T-helper 17 cell (primary cell): ENCODE results near the gene AMN1. TPM values are rescaled to one million over a fixed set of nuclear protein-coding genes. Genes with fewer than 3 reads are reported as not detected.
A peak's percentile ranks its signal among the peaks of the same experiment; 100 is the strongest.
"Not testable (repeated sequence)": the region's sequence is repeated elsewhere in the genome, so short reads cannot be mapped to it uniquely, and the experiment has no call there.

Experiments
- ATAC-seq: fragments of 150-1000 bp; cut with Tn5 transposase; 2 replicates; pipeline ENCODE4 v1.10.0; 2021; ENCODE audit warnings: mild to moderate bottlenecking, moderate library complexity
- DNase-seq, 3 donors: peaks; one replicate each; pipeline versions ENCODE4 v3.0.0 to v3.0.0-alpha.2; 2020 to 2021
- H3K9me3 ChIP-seq: one replicate; pipeline ENCODE4 v1.7.0; 2013; ENCODE audit warnings: low read length, mild to moderate bottlenecking; ENCODE audit not compliant: control insufficient read depth, poor library complexity, severe bottlenecking
- H3K27ac Mint-ChIP-seq: one replicate; pipeline ENCODE4 v1.8.0; 2022; ENCODE audit warnings: mild to moderate bottlenecking, moderate library complexity, mixed read lengths
- H3K27me3 Mint-ChIP-seq: one replicate; pipeline ENCODE4 v1.8.0; 2022; ENCODE audit warnings: mixed read lengths
- H3K36me3 Mint-ChIP-seq: one replicate; pipeline ENCODE4 v1.8.0; 2022; ENCODE audit warnings: low read depth, mixed read lengths
- H3K4me1 Mint-ChIP-seq: one replicate; pipeline ENCODE4 v1.8.0; 2022; ENCODE audit warnings: mild to moderate bottlenecking, mixed read lengths
- H3K4me3 Mint-ChIP-seq: one replicate; pipeline ENCODE4 v1.8.0; 2022; ENCODE audit warnings: mild to moderate bottlenecking, moderate library complexity, mixed read lengths
- total RNA-seq, 4 donors: library from RNA in 2 of 4; stranded (reverse) in 2 of 4; gene quantifications; one replicate each; pipeline ENCODE4 v1.2.3 and lab custom pipeline; 2022 to 2026

Gene AMN1
- total RNA-seq, 2 donors from 2014 or later: 2.0 to 4.6 TPM

- ATAC-seq: no peak
- Mint-ChIP-seq H3K36me3 (no peaks in the 10 kb centered on the region), H3K4me1 (peaks cover 28% of the 10 kb centered on the region), H3K27ac (peak overlapping the region; percentile 79), H3K27me3 (no peaks in the 10 kb centered on the region), H3K4me3 (no peak overlapping the region)
- no peak for DNase-seq
- H3K9me3 ChIP-seq: no peaks in the 10 kb centered on the region
Observed at GRCh38 chr12:31727192-31727591, 1.6 kb downstream of the AMN1 start.

- ATAC-seq (no peak), DNase-seq (no peak)
- Mint-ChIP-seq H3K36me3 (no peaks in the 10 kb centered on the region), H3K27ac (peak overlapping the region; percentile 79), H3K4me1 (peaks cover 28% of the 10 kb centered on the region), H3K27me3 (no peaks in the 10 kb centered on the region), H3K4me3 (no peak overlapping the region)
- no peaks in the 10 kb centered on the region for H3K9me3 ChIP-seq
Observed at GRCh38 chr12:31726575-31726974, 2.2 kb downstream of the AMN1 start.

GRCh38 chr12:31724557-31724956 is 4.3 kb downstream of the AMN1 start:
- DNase-seq (no peak), ATAC-seq (no peak)
- H3K4me3 Mint-ChIP-seq: no peak overlapping the region
- no peaks in the 10 kb centered on the region for H3K27me3 Mint-ChIP-seq
- H3K4me1 Mint-ChIP-seq: peaks cover 24% of the 10 kb centered on the region
- no peak overlapping the region for H3K27ac Mint-ChIP-seq
- H3K9me3 ChIP-seq: no peaks in the 10 kb centered on the region
- H3K36me3 Mint-ChIP-seq: peaks cover 6% of the 10 kb centered on the region

- DNase-seq: no peak
- no peaks in the 10 kb centered on the region for H3K9me3 ChIP-seq
- H3K36me3 Mint-ChIP-seq: peaks cover 9% of the 10 kb centered on the region
- no peaks in the 10 kb centered on the region for H3K27me3 Mint-ChIP-seq
- H3K27ac Mint-ChIP-seq: peak overlapping the region; percentile 29
- peaks cover 11% of the 10 kb centered on the region for H3K4me1 Mint-ChIP-seq
- no peak for ATAC-seq
- peak overlapping the region; percentile 8 for H3K4me3 Mint-ChIP-seq
Observed at GRCh38 chr12:31722580-31722979, 6.2 kb downstream of the AMN1 start.

GRCh38 chr12:31718542-31719198 is 10.2 kb downstream of the AMN1 start:
- H3K27me3 Mint-ChIP-seq, H3K36me3 Mint-ChIP-seq, DNase-seq, ATAC-seq, H3K4me3 Mint-ChIP-seq, H3K9me3 ChIP-seq, H3K27ac Mint-ChIP-seq, H3K4me1 Mint-ChIP-seq: not testable (repeated sequence)

- H3K4me3 Mint-ChIP-seq, H3K36me3 Mint-ChIP-seq, H3K27me3 Mint-ChIP-seq, ATAC-seq, H3K27ac Mint-ChIP-seq, H3K9me3 ChIP-seq, H3K4me1 Mint-ChIP-seq, DNase-seq: not testable (repeated sequence)
Observed at GRCh38 chr12:31716998-31717397, 11.8 kb downstream of the AMN1 start.

- H3K4me1 Mint-ChIP-seq: no peaks in the 10 kb centered on the region
- H3K9me3 ChIP-seq: no peaks in the 10 kb centered on the region
- no peak overlapping the region for H3K27ac Mint-ChIP-seq
- peaks cover 3% of the 10 kb centered on the region for H3K36me3 Mint-ChIP-seq
- H3K4me3 Mint-ChIP-seq: no peak overlapping the region
- H3K27me3 Mint-ChIP-seq: no peaks in the 10 kb centered on the region
- ATAC-seq: peak; percentile 48
- DNase-seq: no peak
Observed at GRCh38 chr12:31715283-31715825, 13.5 kb downstream of the AMN1 start.

GRCh38 chr12:31714406-31715271 is 14.2 kb downstream of the AMN1 start:
- Mint-ChIP-seq H3K27ac (no peak overlapping the region), H3K4me1 (no peaks in the 10 kb centered on the region), H3K36me3 (peaks cover 3% of the 10 kb centered on the region), H3K27me3 (no peaks in the 10 kb centered on the region), H3K4me3 (no peak overlapping the region)
- ATAC-seq (no peak), DNase-seq (no peak)
- H3K9me3 ChIP-seq: no peaks in the 10 kb centered on the region

- no peak for DNase-seq
- H3K9me3 ChIP-seq: no peaks in the 10 kb centered on the region
- Mint-ChIP-seq H3K27me3 (no peaks in the 10 kb centered on the region), H3K27ac (no peak overlapping the region), H3K4me3 (no peak overlapping the region), H3K36me3 (peaks cover 3% of the 10 kb centered on the region), H3K4me1 (no peaks in the 10 kb centered on the region)
- no peak for ATAC-seq
Observed at GRCh38 chr12:31712877-31713276, 15.9 kb downstream of the AMN1 start.

- H3K4me3 Mint-ChIP-seq: no peak overlapping the region
- H3K27ac Mint-ChIP-seq: no peak overlapping the region
- no peaks in the 10 kb centered on the region for H3K27me3 Mint-ChIP-seq
- peaks cover 7% of the 10 kb centered on the region for H3K4me1 Mint-ChIP-seq
- peaks cover 6% of the 10 kb centered on the region for H3K9me3 ChIP-seq
- DNase-seq (no peak), ATAC-seq (no peak)
- H3K36me3 Mint-ChIP-seq: peaks cover 5% of the 10 kb centered on the region
Observed at GRCh38 chr12:31710021-31710818, 18.6 kb downstream of the AMN1 start.

- not testable (repeated sequence) for H3K27me3 Mint-ChIP-seq, H3K27ac Mint-ChIP-seq, H3K4me3 Mint-ChIP-seq, H3K4me1 Mint-ChIP-seq, H3K36me3 Mint-ChIP-seq, DNase-seq, H3K9me3 ChIP-seq, ATAC-seq
Observed at GRCh38 chr12:31708118-31708517, 20.7 kb downstream of the AMN1 start.

- DNase-seq (no peak), ATAC-seq (no peak)
- Mint-ChIP-seq H3K36me3 (peaks cover 7% of the 10 kb centered on the region), H3K27me3 (no peaks in the 10 kb centered on the region), H3K27ac (no peak overlapping the region), H3K4me3 (no peak overlapping the region), H3K4me1 (peaks cover 9% of the 10 kb centered on the region)
- peaks cover 6% of the 10 kb centered on the region for H3K9me3 ChIP-seq
Observed at GRCh38 chr12:31705621-31706020, 23.2 kb downstream of the AMN1 start.

GRCh38 chr12:31702047-31702446 is 26.8 kb downstream of the AMN1 start:
- Mint-ChIP-seq H3K27ac (no peak overlapping the region), H3K36me3 (peaks cover 6% of the 10 kb centered on the region), H3K27me3 (no peaks in the 10 kb centered on the region), H3K4me3 (no peak overlapping the region), H3K4me1 (peaks cover 9% of the 10 kb centered on the region)
- ATAC-seq (no peak), DNase-seq (no peak)
- peaks cover 2% of the 10 kb centered on the region for H3K9me3 ChIP-seq
